Measurements from ENCODE around the gene TEK. TPM values are rescaled to one million over a fixed set of nuclear protein-coding genes. Genes with fewer than 3 reads are reported as not detected.

Gene TEK
- total RNA-seq, 1 experiment from 2014 or later, result not detected

DNA sequence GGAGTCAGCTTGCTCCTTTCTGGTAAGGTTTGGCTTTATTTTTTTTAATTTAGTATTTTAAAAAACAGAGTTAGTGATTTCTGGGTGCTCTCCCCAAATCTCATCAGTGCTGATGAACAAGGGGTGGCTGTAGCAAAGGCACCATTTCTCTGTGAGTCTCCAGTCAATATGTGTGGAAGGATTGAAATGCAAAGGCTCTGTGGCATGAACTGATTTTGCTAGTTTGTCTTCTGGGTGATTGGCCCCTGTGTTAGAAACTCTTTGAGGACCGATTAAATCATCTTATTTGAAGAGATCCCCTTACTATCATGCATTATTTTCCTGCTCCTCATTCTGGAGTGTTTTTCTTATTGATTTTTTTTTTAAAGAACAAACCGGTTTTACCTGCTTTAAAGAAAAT lies 596 bp downstream of the TEK start:
- H3K27ac ChIP-seq (ENCODE audit: low read length), result no peak overlapping the region
- no peak overlapping the region for H3K4me2 ChIP-seq (ENCODE audit: low read depth, low read length, poor library complexity, severe bottlenecking)
- H3K79me2 ChIP-seq (ENCODE audit: low read length), result no peaks in the 10 kb centered on the region
- H3K9ac ChIP-seq (ENCODE audit: low read length), result no peak overlapping the region
- H3K4me3 ChIP-seq (ENCODE audit: low read length), result no peak overlapping the region
- H3K4me1 ChIP-seq (ENCODE audit: low read length), result no peaks in the 10 kb centered on the region
- no peaks in the 10 kb centered on the region for H3K36me3 ChIP-seq (ENCODE audit: insufficient read depth, low read length)
- no peak overlapping the region for H2AFZ ChIP-seq (ENCODE audit: low read length)
- no peaks in the 10 kb centered on the region for H3K9me2 ChIP-seq (replicated peaks; ENCODE audit: insufficient read depth, low read length)
- H3K27me3 ChIP-seq (ENCODE audit: low read length), result no peaks in the 10 kb centered on the region
- H4K20me1 ChIP-seq (ENCODE audit: insufficient read depth, low read depth, low read length), result no peaks in the 10 kb centered on the region
- H3K9me3 ChIP-seq (ENCODE audit: low read length), result no peaks in the 10 kb centered on the region
- no peak for DNase-seq

- H3K4me1 ChIP-seq (ENCODE audit: low read length), result no peaks in the 10 kb centered on the region
- DNase-seq, result no peak
- no peaks in the 10 kb centered on the region for H3K9me2 ChIP-seq (replicated peaks; ENCODE audit: insufficient read depth, low read length)
- H2AFZ ChIP-seq (ENCODE audit: low read length), result no peak overlapping the region
- no peaks in the 10 kb centered on the region for H4K20me1 ChIP-seq (ENCODE audit: insufficient read depth, low read depth, low read length)
- no peaks in the 10 kb centered on the region for H3K9me3 ChIP-seq (ENCODE audit: low read length)
- H3K4me2 ChIP-seq (ENCODE audit: low read depth, low read length, poor library complexity, severe bottlenecking), result no peak overlapping the region
- no peak overlapping the region for H3K27ac ChIP-seq (ENCODE audit: low read length)
- no peak overlapping the region for H3K9ac ChIP-seq (ENCODE audit: low read length)
- H3K4me3 ChIP-seq (ENCODE audit: low read length), result no peak overlapping the region
- H3K36me3 ChIP-seq (ENCODE audit: insufficient read depth, low read length), result no peaks in the 10 kb centered on the region
- no peaks in the 10 kb centered on the region for H3K79me2 ChIP-seq (ENCODE audit: low read length)
- no peaks in the 10 kb centered on the region for H3K27me3 ChIP-seq (ENCODE audit: low read length)
Measured at GRCh38 chr9:27110181-27110580, 1.2 kb downstream of the TEK start.

GRCh38 chr9:27112235-27112634 lies 3.2 kb downstream of the TEK start:
- no peak overlapping the region for H3K4me2 ChIP-seq (ENCODE audit: low read depth, low read length, poor library complexity, severe bottlenecking)

DNA sequence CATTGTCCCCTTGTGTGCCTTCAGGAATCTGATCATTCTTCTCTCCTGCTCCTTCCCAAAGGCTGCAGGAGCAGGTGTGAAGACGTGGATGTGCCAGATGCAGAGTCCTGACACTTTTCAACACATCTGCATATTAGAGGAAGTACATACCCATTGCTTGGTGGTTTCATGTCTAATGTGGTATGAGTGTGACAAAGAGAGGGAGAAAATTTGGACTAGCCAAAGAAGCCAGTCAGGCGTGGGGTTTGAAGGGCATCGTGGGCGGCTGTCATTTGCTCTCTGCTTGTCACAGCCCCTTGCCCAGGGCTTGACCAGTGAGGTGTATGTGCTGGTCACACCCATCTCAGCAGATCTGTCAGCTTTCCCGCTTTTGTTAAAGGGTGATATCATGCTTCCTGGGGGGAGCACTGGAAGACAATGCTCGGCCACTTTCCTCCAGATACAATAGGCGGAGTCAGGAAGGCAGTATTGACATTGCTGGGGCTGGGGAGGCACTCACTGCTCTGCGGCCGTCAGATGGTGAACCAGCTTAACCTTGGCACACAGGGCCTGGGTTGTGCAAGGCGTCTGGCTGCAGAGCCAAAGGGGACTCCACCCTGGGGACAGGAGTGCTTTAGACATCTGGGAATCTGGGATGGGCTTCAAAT lies 8.6 kb downstream of the TEK start:
- Histone ChIP-seq H3K9me3 (ENCODE audit: low read length) (no peaks in the 10 kb centered on the region), H3K4me1 (ENCODE audit: low read length) (no peaks in the 10 kb centered on the region), H3K27ac (ENCODE audit: low read length) (no peak overlapping the region), H4K20me1 (ENCODE audit: insufficient read depth, low read depth, low read length) (no peaks in the 10 kb centered on the region), H3K4me2 (ENCODE audit: low read depth, low read length, poor library complexity, severe bottlenecking) (no peak overlapping the region), H3K79me2 (ENCODE audit: low read length) (no peaks in the 10 kb centered on the region), H3K27me3 (ENCODE audit: low read length) (no peaks in the 10 kb centered on the region), H3K4me3 (ENCODE audit: low read length) (no peak overlapping the region), H3K9me2 (replicated peaks; ENCODE audit: insufficient read depth, low read length) (no peaks in the 10 kb centered on the region), H3K36me3 (ENCODE audit: insufficient read depth, low read length) (no peaks in the 10 kb centered on the region), H3K9ac (ENCODE audit: low read length) (no peak overlapping the region), H2AFZ (ENCODE audit: low read length) (no peak overlapping the region)
- no peak for DNase-seq

More at GRCh38 chr9:27112235-27112634, 3.2 kb downstream of the TEK start:
- no peaks in the 10 kb centered on the region for H3K27me3 ChIP-seq (ENCODE audit: low read length)
- no peaks in the 10 kb centered on the region for H3K9me2 ChIP-seq (replicated peaks; ENCODE audit: insufficient read depth, low read length)
- no peaks in the 10 kb centered on the region for H3K36me3 ChIP-seq (ENCODE audit: insufficient read depth, low read length)
- H4K20me1 ChIP-seq (ENCODE audit: insufficient read depth, low read depth, low read length), result no peaks in the 10 kb centered on the region
- no peak overlapping the region for H2AFZ ChIP-seq (ENCODE audit: low read length)
- H3K27ac ChIP-seq (ENCODE audit: low read length), result no peak overlapping the region
- no peak for DNase-seq
- no peaks in the 10 kb centered on the region for H3K79me2 ChIP-seq (ENCODE audit: low read length)
- H3K9me3 ChIP-seq (ENCODE audit: low read length), result no peaks in the 10 kb centered on the region
- no peak overlapping the region for H3K4me3 ChIP-seq (ENCODE audit: low read length)
- H3K9ac ChIP-seq (ENCODE audit: low read length), result no peak overlapping the region
- H3K4me1 ChIP-seq (ENCODE audit: low read length), result no peaks in the 10 kb centered on the region

GRCh38 chr9:27118916-27119315 lies 9.9 kb downstream of the TEK start:
- Histone ChIP-seq H3K27me3 (ENCODE audit: low read length) (no peaks in the 10 kb centered on the region), H3K4me1 (ENCODE audit: low read length) (no peaks in the 10 kb centered on the region), H3K27ac (ENCODE audit: low read length) (no peak overlapping the region), H3K79me2 (ENCODE audit: low read length) (no peaks in the 10 kb centered on the region), H3K4me2 (ENCODE audit: low read depth, low read length, poor library complexity, severe bottlenecking) (no peak overlapping the region), H4K20me1 (ENCODE audit: insufficient read depth, low read depth, low read length) (no peaks in the 10 kb centered on the region), H3K9me3 (ENCODE audit: low read length) (no peaks in the 10 kb centered on the region), H2AFZ (ENCODE audit: low read length) (no peak overlapping the region), H3K36me3 (ENCODE audit: insufficient read depth, low read length) (no peaks in the 10 kb centered on the region), H3K9ac (ENCODE audit: low read length) (no peak overlapping the region), H3K9me2 (replicated peaks; ENCODE audit: insufficient read depth, low read length) (no peaks in the 10 kb centered on the region), H3K4me3 (ENCODE audit: low read length) (no peak overlapping the region)
- DNase-seq, result no peak

- H3K36me3 ChIP-seq (ENCODE audit: insufficient read depth, low read length), result no peaks in the 10 kb centered on the region
- H3K9ac ChIP-seq (ENCODE audit: low read length), result no peak overlapping the region
- H3K9me2 ChIP-seq (replicated peaks; ENCODE audit: insufficient read depth, low read length), result no peaks in the 10 kb centered on the region
- no peaks in the 10 kb centered on the region for H3K4me1 ChIP-seq (ENCODE audit: low read length)
- H3K9me3 ChIP-seq (ENCODE audit: low read length), result no peaks in the 10 kb centered on the region
- no peaks in the 10 kb centered on the region for H4K20me1 ChIP-seq (ENCODE audit: insufficient read depth, low read depth, low read length)
- no peak overlapping the region for H3K4me3 ChIP-seq (ENCODE audit: low read length)
- no peak for DNase-seq
- no peaks in the 10 kb centered on the region for H3K79me2 ChIP-seq (ENCODE audit: low read length)
- H3K27me3 ChIP-seq (ENCODE audit: low read length), result no peaks in the 10 kb centered on the region
- H2AFZ ChIP-seq (ENCODE audit: low read length), result no peak overlapping the region
- H3K4me2 ChIP-seq (ENCODE audit: low read depth, low read length, poor library complexity, severe bottlenecking), result no peak overlapping the region
- no peak overlapping the region for H3K27ac ChIP-seq (ENCODE audit: low read length)
Measured at GRCh38 chr9:27124151-27124550, 15.1 kb downstream of the TEK start.

DNA sequence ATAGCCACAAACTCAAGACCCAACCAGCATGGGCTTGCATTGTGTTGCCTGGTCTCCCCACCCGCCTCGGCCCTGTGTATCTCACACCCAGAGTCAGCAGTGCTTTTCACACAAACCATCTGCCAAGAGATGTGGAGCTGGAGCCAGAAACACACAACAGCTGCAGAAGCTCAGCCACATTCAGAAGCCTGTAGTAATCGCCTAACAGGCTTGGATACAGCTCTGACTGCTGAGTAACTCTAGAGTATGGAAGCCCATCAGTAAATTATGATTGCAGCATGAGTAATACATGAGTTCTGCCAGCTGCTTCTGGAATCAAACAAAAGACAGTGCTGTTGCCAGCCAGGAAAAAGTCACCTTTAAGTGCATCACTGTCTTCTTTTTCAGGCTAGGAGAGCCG lies 16.0 kb downstream of the TEK start:
- Histone ChIP-seq H3K27me3 (ENCODE audit: low read length) (no peaks in the 10 kb centered on the region), H3K4me1 (ENCODE audit: low read length) (no peaks in the 10 kb centered on the region), H3K4me2 (ENCODE audit: low read depth, low read length, poor library complexity, severe bottlenecking) (no peak overlapping the region), H3K9ac (ENCODE audit: low read length) (no peak overlapping the region), H3K27ac (ENCODE audit: low read length) (no peak overlapping the region), H2AFZ (ENCODE audit: low read length) (no peak overlapping the region), H3K79me2 (ENCODE audit: low read length) (no peaks in the 10 kb centered on the region), H3K9me2 (replicated peaks; ENCODE audit: insufficient read depth, low read length) (no peaks in the 10 kb centered on the region), H4K20me1 (ENCODE audit: insufficient read depth, low read depth, low read length) (no peaks in the 10 kb centered on the region), H3K9me3 (ENCODE audit: low read length) (no peaks in the 10 kb centered on the region), H3K4me3 (ENCODE audit: low read length) (no peak overlapping the region), H3K36me3 (ENCODE audit: insufficient read depth, low read length) (no peaks in the 10 kb centered on the region)
- no peak for DNase-seq

- no peaks in the 10 kb centered on the region for H3K36me3 ChIP-seq (ENCODE audit: insufficient read depth, low read length)
- H3K27ac ChIP-seq (ENCODE audit: low read length), result no peak overlapping the region
- H4K20me1 ChIP-seq (ENCODE audit: insufficient read depth, low read depth, low read length), result no peaks in the 10 kb centered on the region
- no peak overlapping the region for H2AFZ ChIP-seq (ENCODE audit: low read length)
- H3K4me2 ChIP-seq (ENCODE audit: low read depth, low read length, poor library complexity, severe bottlenecking), result no peak overlapping the region
- H3K27me3 ChIP-seq (ENCODE audit: low read length), result no peaks in the 10 kb centered on the region
- no peaks in the 10 kb centered on the region for H3K79me2 ChIP-seq (ENCODE audit: low read length)
- H3K9ac ChIP-seq (ENCODE audit: low read length), result no peak overlapping the region
- no peaks in the 10 kb centered on the region for H3K4me1 ChIP-seq (ENCODE audit: low read length)
- H3K9me2 ChIP-seq (replicated peaks; ENCODE audit: insufficient read depth, low read length), result no peaks in the 10 kb centered on the region
- H3K4me3 ChIP-seq (ENCODE audit: low read length), result no peak overlapping the region
- no peaks in the 10 kb centered on the region for H3K9me3 ChIP-seq (ENCODE audit: low read length)
- no peak for DNase-seq
Measured at GRCh38 chr9:27125936-27126335, 16.9 kb downstream of the TEK start.

GRCh38 chr9:27126670-27127069 lies 17.6 kb downstream of the TEK start:
- H3K36me3 ChIP-seq (ENCODE audit: insufficient read depth, low read length), result no peaks in the 10 kb centered on the region
- no peak overlapping the region for H3K9ac ChIP-seq (ENCODE audit: low read length)
- no peak overlapping the region for H3K27ac ChIP-seq (ENCODE audit: low read length)
- no peaks in the 10 kb centered on the region for H4K20me1 ChIP-seq (ENCODE audit: insufficient read depth, low read depth, low read length)
- H3K4me2 ChIP-seq (ENCODE audit: low read depth, low read length, poor library complexity, severe bottlenecking), result no peak overlapping the region
- no peaks in the 10 kb centered on the region for H3K27me3 ChIP-seq (ENCODE audit: low read length)
- no peak overlapping the region for H2AFZ ChIP-seq (ENCODE audit: low read length)
- DNase-seq, result no peak
- no peaks in the 10 kb centered on the region for H3K9me2 ChIP-seq (replicated peaks; ENCODE audit: insufficient read depth, low read length)
- H3K79me2 ChIP-seq (ENCODE audit: low read length), result no peaks in the 10 kb centered on the region
- H3K4me1 ChIP-seq (ENCODE audit: low read length), result no peaks in the 10 kb centered on the region
- no peaks in the 10 kb centered on the region for H3K9me3 ChIP-seq (ENCODE audit: low read length)
- H3K4me3 ChIP-seq (ENCODE audit: low read length), result no peak overlapping the region

Data from Karpas-422 (cell line).